Ascending aorta (tissue), 2 donors: ENCODE data around the gene BACE2. TPM values are rescaled to one million over a fixed set of nuclear protein-coding genes. Genes with fewer than 3 reads are reported as not detected.

Source experiments
- DNase-seq, 2 donors: peaks; one replicate each; pipeline ENCODE4 v3.0.0-alpha.2; 2019; ENCODE audit warnings: low spot score in 2 of 2
- H3K27ac ChIP-seq, 2 donors: fragments of 200-600 bp; sonication (generic); one replicate each; pipeline ENCODE4 v1.5.1; 2016 to 2017; ENCODE audit warnings: mild to moderate bottlenecking in 1 of 2
- H3K27me3 ChIP-seq: fragments of 200-600 bp; sonication (generic); one replicate; pipeline ENCODE4 v1.5.1; 2017
- H3K36me3 ChIP-seq, 2 donors: fragments of 200-600 bp; sonication (generic); one replicate each; pipeline ENCODE4 v1.5.1; 2016
- H3K4me1 ChIP-seq, 2 donors: fragments of 200-600 bp; sonication (generic); one replicate each; pipeline ENCODE4 v1.5.1; 2016 to 2017; ENCODE audit warnings: mild to moderate bottlenecking in 1 of 2
- H3K4me3 ChIP-seq, 2 donors: fragments of 200-600 bp; sonication (generic); one replicate each; pipeline ENCODE4 v1.5.1; 2016 to 2017; ENCODE audit warnings: mild to moderate bottlenecking in 1 of 2
- H3K9me3 ChIP-seq, 2 donors: fragments of 200-600 bp; sonication (generic); one replicate each; pipeline ENCODE4 v1.5.1; 2016
- CTCF ChIP-seq, 3 experiments: fragments of 200-600 bp in 2 of 3; fragments of 450-650 bp in 1 of 3; sonication (generic) in 2 of 3; IDR thresholded peaks; one replicate each; pipeline ENCODE4 v1.5.1; 2016 to 2019; ENCODE audit warnings: antibody characterized with exemption in 3 of 3, mild to moderate bottlenecking in 1 of 3, moderate library complexity in 1 of 3
- intact Hi-C: fragments of 100-400 bp; cut with DNase I; formaldehyde crosslinking; loops from one replicate; pipeline ENCODE4 v1.15.1; 2023
- total RNA-seq: library from RNA; depleted of rRNA; stranded (reverse); fragments of >200 nt; gene quantifications from one replicate; pipeline ENCODE4 v1.1.0, GENCODE V29; 2016

Gene BACE2
- total RNA-seq, 1 donor from 2014 or later: 151 TPM

- Histone ChIP-seq H3K27me3 (no peaks in the 10 kb centered on the region), H3K4me3 (no peak overlapping the region), H3K4me1 (no peaks in the 10 kb centered on the region), H3K36me3 (peaks cover 9 to 11% of the 10 kb centered on the region in 2 donors), H3K27ac (no peak overlapping the region), H3K9me3 (peaks cover 0 to 11% of the 10 kb centered on the region in 2 donors)
- no peak for DNase-seq
- intact Hi-C loops: no loop called here
- TF ChIP-seq CTCF (IDR thresholded peaks at IDR 0.05): no peak
Observed at GRCh38 chr21:41269535-41269934, 101.6 kb downstream of the BACE2 start.

- H3K36me3 ChIP-seq: peaks cover 15 to 22% of the 10 kb centered on the region in 2 donors
- H3K4me1 ChIP-seq: no peaks in the 10 kb centered on the region
- H3K27ac ChIP-seq: no peak overlapping the region
- H3K4me3 ChIP-seq: no peak overlapping the region
- TF ChIP-seq CTCF (IDR thresholded peaks at IDR 0.05): no peak
- intact Hi-C loops: no loop called here
- DNase-seq: no peak
- peaks cover 0 to 1% of the 10 kb centered on the region in 2 donors for H3K9me3 ChIP-seq
- no peaks in the 10 kb centered on the region for H3K27me3 ChIP-seq
Observed at GRCh38 chr21:41277196-41277595, 109.2 kb downstream of the BACE2 start.

DNA sequence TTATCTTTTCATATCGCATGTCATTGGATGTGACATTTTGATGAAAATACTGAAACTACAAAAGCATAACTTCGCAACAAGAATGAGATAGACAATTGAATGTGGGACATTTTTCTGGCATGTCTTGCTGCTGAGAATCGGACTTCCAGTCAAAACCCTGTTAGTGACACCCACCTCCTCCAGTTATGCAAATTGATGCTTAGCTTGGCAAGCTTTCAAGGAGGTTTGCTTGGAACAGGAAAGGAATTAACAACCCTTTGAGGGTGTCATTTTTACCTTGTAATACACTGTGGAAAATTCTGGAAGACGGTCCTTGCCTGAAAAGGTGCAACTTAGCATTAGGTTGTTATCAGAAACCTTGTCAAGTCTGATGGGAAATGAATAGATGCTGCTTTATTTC is 109.9 kb downstream of the BACE2 start:
- Histone ChIP-seq H3K27me3 (no peaks in the 10 kb centered on the region), H3K9me3 (no peaks in the 10 kb centered on the region), H3K27ac (no peak overlapping the region), H3K4me3 (no peak overlapping the region), H3K4me1 (no peaks in the 10 kb centered on the region), H3K36me3 (peaks cover 10 to 22% of the 10 kb centered on the region in 2 donors)
- intact Hi-C loops: no loop called here
- DNase-seq: no peak
- TF ChIP-seq CTCF (IDR thresholded peaks at IDR 0.05): no peak

DNA sequence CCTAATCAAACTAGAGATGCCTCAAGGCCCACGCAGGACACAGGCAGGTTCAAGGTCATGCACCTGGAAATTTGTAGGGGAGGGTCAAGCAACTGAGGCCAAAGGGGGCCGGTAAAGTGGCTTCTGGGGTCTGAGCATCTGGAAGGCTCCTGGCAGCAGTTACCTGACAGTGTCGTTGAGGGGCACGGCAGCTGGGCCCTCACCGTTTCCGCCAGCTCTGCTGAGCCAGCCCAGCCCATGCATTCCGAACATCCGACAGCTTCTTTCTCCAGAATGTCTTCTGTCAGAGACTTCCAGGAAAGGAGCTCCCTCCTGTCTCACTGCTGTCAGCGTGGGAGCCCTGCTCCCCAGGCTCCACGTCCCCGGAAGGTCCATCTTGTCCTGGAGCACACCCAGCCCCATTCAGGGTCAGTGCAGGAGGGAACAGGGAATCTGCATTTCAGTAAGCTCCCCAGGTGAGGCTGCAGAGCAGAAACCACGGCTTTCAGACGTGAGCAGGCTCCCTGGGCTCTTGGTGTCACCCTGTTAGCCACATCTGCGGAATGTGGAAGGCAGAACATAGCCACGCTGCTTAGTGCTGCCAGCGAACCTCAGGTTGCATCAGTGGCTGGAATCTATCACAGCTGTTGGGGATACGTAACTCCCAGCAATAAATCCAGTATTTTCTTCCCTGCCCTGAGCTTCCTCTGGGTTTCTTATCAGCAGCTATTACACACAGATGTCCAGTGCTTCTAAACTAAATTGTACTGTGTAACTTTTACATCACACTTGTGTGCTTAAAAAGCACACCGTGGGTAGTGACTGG is 112.4 kb downstream of the BACE2 start:
- Histone ChIP-seq H3K27ac (no peak overlapping the region), H3K36me3 (peaks cover 9 to 13% of the 10 kb centered on the region in 2 donors), H3K27me3 (no peaks in the 10 kb centered on the region), H3K9me3 (no peaks in the 10 kb centered on the region), H3K4me3 (no peak overlapping the region), H3K4me1 (no peaks in the 10 kb centered on the region)
- no peak for DNase-seq
- no peak for TF ChIP-seq CTCF (IDR thresholded peaks at IDR 0.05)
- intact Hi-C loops: loop anchor here (5.0 to 10.0 kb wide), 3 partner anchors 144 to 537 kb away; partner anchors contain the start of gene MX1

DNA sequence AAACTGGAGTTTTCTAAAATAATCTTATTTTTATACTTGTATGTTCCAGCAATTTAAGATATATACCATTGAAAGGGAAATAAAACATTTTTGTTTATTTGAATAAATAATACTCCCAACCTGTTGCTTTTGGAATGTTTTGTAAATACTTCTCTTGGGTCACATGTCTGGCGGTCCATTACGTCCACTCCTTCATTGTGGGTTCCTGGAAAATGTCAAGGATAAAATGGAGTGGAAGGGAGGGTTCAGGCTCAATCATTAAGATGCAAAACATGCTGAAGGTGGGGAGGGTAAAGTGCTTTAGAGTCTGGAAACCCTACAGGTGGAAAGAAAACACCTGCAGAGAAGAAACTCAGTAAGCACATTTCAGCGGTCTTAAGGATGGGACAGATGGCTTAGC is 114.5 kb downstream of the BACE2 start:
- no peak overlapping the region for H3K4me3 ChIP-seq
- no peaks in the 10 kb centered on the region for H3K9me3 ChIP-seq
- no peak for TF ChIP-seq CTCF (IDR thresholded peaks at IDR 0.05)
- H3K27me3 ChIP-seq: no peaks in the 10 kb centered on the region
- H3K36me3 ChIP-seq: no peaks in the 10 kb centered on the region
- intact Hi-C loops: loop anchor here (2.0 to 10.0 kb wide), 4 partner anchors 142 to 535 kb away; partner anchors contain the start of gene MX1
- no peak for DNase-seq
- H3K4me1 ChIP-seq: no peaks in the 10 kb centered on the region
- H3K27ac ChIP-seq: no peak overlapping the region
